NCI-H69 (cell line): ENCODE measurements around the gene KISS1R.

ENCODE experiments used
- DNase-seq: peaks from one replicate; lab custom pipeline; 2025; lab: John Stamatoyannopoulos, UW

Gene KISS1R

GRCh38 chr19:899336-900042, 17.6 kb upstream of the KISS1R start:
- no peak for DNase-seq

DNA sequence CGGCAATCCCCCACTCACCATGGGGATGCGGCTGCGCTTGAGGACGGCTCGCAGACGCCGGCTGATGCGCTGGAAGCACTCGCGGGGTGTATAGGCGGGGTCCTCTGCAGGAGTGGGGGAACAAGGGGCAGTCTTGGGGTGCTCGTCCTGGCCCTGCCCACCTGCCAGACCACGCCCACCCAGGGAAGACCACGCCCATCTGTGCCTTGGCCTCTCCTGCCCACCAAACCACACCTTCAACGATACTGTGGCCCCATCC, 17.2 kb upstream of the KISS1R start:
- no peak for DNase-seq

- DNase-seq, result peak; percentile 39
Observed at GRCh38 chr19:900302-901111, 16.6 kb upstream of the KISS1R start.

DNA sequence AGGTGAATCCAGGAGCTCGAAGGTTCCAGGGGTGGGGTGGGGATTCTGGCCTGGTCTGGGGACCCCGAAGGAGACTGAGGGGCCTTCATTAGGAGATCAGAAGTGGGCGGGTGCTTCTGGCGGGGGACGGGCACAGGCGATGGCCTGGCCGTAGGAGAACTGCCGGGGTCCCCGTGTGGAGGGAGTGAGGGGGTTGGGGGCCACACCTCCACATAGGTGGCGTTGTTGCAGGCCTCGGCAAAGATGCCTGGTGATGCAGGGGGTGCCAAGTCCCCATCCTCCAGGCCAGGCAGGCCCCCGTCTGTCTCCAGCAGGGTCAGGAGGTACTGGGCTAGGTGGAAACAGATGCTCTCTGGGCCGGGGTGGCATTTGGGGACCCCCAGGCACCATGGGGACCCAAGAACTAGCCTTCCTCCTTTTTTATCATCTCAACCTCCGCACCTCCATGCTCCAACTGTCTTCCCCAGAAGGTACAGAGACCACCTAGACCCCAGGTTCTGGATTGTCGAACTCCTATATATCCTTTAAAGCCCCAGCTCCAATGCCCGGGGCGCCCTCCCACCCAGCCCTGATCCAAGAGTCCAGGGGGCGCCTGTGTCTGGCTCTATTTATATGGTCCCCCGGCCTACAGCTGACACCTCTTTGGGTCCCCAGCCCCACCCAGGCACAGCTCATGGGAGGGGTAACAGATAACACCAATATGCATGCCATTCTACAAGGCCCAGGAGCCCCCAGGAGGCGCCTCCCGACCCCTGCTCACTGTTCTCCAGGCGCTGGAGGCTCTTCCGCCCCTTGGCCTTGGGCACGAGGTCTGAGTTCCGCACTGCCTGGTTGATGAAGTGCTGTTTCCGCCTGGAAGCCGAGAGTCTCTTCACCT, 15.7 kb upstream of the KISS1R start:
- no peak for DNase-seq

GRCh38 chr19:902093-902370, 15.1 kb upstream of the KISS1R start:
- no peak for DNase-seq

GRCh38 chr19:902446-903226, 14.5 kb upstream of the KISS1R start:
- DNase-seq, result no peak

- peak; percentile 93 for DNase-seq
Observed at GRCh38 chr19:903266-903797, 13.8 kb upstream of the KISS1R start.

DNA sequence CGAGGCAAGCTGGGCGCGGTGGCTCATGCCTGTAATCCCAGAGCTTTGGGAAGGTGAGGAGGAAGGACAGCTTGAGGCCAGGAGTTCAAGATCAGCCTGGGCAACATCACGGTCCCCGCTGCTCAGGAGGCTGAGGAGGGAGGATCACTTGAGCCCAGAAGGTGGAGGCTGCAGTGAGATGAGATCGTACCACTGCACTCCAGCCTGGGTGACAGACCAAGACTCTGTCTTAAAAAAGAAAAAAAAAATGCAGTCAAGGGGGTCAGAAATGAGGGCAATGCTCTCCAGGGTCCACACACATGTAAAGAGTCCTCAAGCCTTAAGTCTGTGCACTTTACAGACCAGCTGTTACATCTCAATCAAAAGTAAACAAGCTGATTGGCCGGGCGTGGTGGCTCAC, 12.6 kb upstream of the KISS1R start:
- peak; percentile 38 for DNase-seq

GRCh38 chr19:906480-906879, 10.7 kb upstream of the KISS1R start:
- no peak for DNase-seq

DNA sequence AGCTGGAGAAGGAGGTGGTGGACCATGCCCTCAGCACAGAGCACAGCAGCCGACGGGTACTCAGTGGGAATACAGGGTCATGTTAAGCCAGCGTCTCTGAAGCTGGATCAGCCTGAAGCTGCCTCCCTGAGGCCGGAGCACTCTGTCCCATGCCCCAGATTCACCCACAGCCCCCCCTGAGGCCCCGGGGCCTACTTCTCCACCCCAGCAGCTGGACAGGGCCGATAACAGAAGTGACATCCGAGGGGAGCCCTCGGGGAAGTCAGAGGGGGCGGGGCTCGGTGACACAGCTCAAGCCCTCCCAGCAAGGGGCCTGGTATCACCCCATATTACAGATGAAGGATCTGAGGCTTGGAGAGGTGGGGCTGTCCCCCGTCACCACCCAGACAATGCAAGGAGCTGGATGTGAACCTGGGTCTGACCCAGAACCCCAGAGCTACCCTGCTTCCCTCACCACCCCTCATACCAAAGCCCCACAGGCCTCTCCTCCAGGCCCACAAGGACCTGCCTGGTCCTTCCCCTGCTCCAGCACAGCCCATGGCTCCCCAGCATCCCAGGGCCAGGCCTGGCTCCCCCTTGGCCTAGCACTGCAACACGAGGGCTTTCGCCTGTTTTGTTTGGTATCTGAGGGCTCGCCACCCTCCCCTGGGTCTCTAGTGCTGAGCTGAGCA, 9.8 kb upstream of the KISS1R start:
- DNase-seq, result no peak

DNA sequence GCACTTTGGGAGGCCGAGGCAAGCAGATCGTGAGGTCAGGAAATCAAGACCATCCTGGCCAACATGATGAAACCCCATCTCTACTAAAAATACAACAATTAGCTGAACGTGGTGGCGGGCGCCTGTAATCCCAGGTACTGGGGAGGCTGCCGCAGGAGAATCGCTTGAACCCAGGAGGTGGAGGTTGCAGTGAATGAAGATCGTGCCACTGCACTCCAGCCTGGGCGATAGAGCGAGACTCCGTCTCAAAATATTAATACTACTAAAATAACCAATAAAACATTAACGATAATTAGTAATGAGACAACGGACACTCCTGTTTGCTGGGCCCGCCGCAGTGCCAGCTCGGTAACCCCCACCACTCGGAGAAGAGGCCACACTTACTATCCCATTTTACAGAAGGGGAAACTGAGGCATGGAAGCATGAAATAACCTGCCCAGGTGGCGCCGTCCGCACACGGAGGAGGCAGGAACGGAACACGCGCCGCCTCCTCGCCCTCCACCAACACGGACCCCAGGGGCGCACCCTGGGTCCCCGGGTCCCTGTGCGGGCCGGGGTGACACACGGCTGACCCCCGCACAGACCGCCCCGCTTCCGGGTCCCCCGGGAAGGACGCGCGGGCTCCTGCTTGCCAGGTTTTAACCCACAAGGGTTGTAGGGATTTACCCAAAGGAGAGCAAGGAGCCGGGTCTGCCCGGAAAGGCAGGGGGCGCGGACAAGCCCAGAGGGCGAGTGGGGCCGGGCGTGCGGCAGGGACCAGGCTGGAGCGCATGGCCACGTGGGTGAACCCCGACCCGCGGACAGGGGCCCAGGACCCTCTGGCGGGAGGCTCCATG, 5.7 kb upstream of the KISS1R start:
- DNase-seq, result no peak

DNA sequence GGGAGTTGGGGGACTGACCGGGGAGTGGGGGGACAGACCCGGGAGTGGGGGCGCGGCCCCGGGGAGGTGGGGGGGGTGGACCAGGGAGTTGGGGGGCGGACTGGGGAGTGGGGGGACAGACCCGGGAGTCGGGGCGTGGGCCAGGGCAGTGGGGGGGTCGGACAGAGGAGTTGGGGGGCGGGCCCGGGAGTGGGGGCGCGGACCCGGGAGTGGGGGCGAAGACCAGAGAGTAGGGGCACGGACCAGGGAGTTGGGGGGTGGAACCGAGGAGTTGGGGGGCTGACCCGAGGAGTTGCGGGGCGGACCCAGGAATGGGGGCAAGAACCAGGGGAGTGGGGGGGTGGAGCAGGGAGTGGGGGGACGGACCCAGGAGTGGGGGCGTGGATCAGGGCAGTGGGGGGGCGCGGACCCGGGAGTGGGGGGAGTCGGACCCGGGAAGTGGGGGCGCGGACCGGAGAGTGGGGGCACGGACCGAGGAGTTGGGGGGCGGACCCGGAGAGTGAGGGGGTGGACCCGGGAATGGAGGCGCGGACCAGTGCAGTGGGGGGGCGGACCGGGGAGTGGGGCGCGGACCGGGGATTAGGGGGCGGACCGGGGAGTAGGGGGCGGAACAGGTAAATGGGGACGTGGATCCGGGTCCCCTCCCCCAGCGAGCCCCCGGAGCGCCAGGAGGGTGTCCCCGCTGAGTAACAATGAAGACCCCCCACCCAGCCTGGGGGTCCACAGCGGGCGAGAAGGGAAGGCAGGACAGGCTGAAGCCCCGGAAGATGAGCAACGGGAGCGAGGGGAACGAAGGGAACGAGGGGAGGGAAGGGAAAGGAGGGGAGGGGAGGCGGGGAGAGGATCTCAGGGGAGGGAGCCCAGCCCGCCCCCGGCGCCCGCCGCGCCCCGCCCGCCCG, 4.7 kb upstream of the KISS1R start:
- no peak for DNase-seq

- peak; percentile 84 for DNase-seq
Observed at GRCh38 chr19:913080-913748, 3.9 kb upstream of the KISS1R start, which contains the start of gene R3HDM4. TSS of gene R3HDM4 (minus strand) at chr19:913219. CDS start at chr19:913157, 62 bp downstream.

GRCh38 chr19:916645-917322, 349 bp upstream of the KISS1R start:
- DNase-seq, result peak; percentile 75

DNA sequence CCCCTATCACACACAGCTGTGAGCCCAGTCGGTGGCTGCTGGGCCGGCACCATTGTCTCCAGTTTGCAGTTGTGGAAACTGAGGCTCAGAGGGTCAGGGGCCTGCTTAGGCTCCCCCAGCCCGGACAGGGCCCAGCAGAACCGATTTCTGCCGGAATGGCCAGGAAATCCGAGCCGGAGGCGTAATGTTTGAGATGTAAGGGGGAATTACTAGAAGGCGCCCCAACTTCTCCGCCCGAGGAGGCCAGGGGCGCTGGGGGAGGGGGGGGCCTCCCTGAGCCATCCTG, 962 bp downstream of the KISS1R start:
- DNase-seq, result no peak

DNA sequence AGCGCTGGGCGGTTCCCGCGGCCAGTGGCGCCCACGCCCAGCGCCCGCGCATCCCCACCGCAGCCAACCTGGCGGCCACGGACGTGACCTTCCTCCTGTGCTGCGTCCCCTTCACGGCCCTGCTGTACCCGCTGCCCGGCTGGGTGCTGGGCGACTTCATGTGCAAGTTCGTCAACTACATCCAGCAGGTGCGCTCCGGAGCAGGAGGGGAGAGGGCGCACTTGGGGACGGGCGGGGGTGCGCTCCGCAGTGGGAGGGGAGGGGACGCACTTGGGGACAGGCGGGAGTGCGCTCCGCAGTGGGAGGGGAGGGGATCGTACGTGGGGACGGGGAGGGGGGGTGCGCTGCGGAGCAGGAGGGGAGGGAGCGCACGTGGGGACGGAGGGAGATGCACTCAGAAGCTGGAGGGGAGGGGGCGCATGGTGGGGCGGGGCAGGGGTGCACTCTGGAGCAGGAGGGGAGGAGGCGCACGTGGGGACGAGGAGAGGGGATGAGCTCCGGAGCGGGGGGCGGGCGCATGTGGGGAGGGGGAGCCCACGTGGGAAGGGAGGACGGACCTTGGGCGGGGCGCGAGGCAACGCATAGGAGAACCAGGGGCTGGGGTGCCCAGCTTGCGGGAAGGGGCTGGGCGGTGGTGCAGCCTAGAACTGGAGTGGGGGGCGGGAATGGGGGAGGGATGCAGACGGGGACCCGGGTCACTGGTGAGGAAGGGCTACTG, 1.5 kb downstream of the KISS1R start:
- DNase-seq, result peak; percentile 73

DNA sequence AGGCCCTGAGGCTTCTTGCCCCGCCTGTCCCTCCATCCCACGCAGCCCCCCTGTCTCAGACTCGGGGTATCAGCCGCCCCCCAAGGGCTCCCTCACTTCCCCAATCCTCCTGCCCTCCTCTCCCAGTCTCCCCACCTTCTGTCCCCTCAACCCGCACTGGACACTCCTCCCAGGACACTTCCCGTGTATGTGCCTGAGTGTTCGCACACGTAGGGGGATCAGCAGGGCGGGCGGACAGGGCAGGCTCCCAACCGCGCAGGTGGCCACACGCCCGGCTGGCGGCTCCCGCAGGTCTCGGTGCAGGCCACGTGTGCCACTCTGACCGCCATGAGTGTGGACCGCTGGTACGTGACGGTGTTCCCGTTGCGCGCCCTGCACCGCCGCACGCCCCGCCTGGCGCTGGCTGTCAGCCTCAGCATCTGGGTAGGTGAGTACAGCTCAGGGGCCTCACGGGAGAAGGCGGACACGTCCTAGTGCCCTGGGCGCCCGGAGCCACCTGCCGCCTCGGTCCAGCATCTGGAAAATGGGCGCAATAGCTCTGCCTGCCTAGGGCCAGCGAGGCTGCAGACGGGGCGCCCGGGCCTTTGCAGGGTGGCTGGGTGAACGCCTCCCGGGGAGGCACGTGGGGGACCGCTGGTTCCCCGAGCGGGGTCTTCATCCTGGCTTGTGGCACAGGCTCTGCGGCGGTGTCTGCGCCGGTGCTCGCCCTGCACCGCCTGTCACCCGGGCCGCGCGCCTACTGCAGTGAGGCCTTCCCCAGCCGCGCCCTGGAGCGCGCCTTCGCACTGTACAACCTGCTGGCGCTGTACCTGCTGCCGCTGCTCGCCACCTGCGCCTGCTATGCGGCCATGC, 2.3 kb downstream of the KISS1R start:
- peak; percentile 89 for DNase-seq
